ENCODE measurements around the gene IL17RB.
A peak's percentile ranks its signal among the peaks of the same experiment; 100 is the strongest.

IL17RB gene, protein sequence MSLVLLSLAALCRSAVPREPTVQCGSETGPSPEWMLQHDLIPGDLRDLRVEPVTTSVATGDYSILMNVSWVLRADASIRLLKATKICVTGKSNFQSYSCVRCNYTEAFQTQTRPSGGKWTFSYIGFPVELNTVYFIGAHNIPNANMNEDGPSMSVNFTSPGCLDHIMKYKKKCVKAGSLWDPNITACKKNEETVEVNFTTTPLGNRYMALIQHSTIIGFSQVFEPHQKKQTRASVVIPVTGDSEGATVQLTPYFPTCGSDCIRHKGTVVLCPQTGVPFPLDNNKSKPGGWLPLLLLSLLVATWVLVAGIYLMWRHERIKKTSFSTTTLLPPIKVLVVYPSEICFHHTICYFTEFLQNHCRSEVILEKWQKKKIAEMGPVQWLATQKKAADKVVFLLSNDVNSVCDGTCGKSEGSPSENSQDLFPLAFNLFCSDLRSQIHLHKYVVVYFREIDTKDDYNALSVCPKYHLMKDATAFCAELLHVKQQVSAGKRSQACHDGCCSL

GRCh38 chr3:53846134-53846850 is at the start of gene IL17RB, which contains the start of gene CHDH:
Gene IL17RB (plus strand): TSS chr3:53846568. CDS start chr3:53846589, 21 bp downstream.
Gene CHDH (minus strand): TSS chr3:53846419. CDS start chr3:53824008, 22,411 bp downstream.
- H3K36me3 Mint-ChIP-seq (ENCODE audit: low read depth), result no peaks in the 10 kb centered on the region
- H3K27ac Mint-ChIP-seq, result no peak within 1 kb of the TSS
- H3K4me1 Mint-ChIP-seq, result peaks cover 10% of the 10 kb centered on the region
- peak within 1 kb of the TSS; percentile 58 for H3K4me3 Mint-ChIP-seq
- H3K9me3 Mint-ChIP-seq, result no peaks in the 10 kb centered on the region
- H3K27me3 Mint-ChIP-seq, result peaks cover 58% of the 10 kb centered on the region
- peak; percentile 14 for DNase-seq
- ATAC-seq, result peak; percentile 45

GRCh38 chr3:53798144-53798543 is 48.2 kb upstream of the IL17RB start:
- no peak overlapping the region for H3K27ac Mint-ChIP-seq
- DNase-seq (no peak), ATAC-seq (no peak)
- H3K4me3 Mint-ChIP-seq, result no peak overlapping the region
- no peaks in the 10 kb centered on the region for H3K9me3 Mint-ChIP-seq
- no peaks in the 10 kb centered on the region for H3K36me3 Mint-ChIP-seq (ENCODE audit: low read depth)
- no peaks in the 10 kb centered on the region for H3K27me3 Mint-ChIP-seq
- H3K4me1 Mint-ChIP-seq, result no peaks in the 10 kb centered on the region

GRCh38 chr3:53799338-53799865 is 47.0 kb upstream of the IL17RB start:
- ATAC-seq (no peak), DNase-seq (no peak)
- Mint-ChIP-seq H3K27me3 (no peaks in the 10 kb centered on the region), H3K4me3 (no peak overlapping the region), H3K27ac (no peak overlapping the region), H3K9me3 (no peaks in the 10 kb centered on the region), H3K4me1 (no peaks in the 10 kb centered on the region), H3K36me3 (ENCODE audit: low read depth) (no peaks in the 10 kb centered on the region)

DNA sequence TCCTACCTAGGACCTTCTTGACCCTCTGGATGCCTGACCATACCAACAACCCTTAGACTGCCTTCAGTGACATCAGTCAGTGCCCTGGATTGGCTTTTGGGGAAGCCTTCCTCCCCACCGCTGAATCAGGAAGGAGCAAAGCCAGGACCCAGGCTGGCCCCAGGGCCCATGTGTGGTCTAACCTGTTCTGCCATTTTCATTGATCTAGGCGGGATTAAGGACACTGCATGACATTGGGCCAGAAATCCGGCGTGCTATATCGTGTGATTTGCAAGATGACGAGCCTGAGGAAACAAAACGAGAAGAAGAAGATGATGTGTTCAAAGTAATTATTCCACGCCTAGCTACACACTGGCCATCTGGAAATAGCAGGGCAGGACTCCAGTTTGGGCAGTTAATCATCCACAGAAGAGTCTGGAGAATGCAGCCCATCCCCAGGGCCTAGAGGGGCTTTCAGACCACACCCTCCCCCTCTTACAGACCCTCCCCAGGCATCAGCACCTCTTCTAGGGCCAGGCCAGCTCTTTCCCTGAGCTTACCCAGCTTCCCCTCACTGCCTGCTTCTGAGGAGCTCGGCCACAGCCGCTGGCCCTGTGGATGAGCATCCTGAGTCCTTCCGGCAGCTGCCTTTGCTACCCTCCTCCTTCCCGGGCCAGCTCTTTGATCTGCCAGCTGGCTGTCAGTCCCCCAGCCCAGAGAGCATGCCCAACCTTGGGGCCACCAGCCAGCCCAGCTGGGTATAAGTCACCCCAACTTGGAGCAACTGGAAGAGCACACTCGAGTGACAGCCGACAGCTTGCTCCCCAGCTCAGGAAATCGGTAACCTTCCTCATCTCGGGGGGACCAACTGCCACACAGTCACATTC is 46.1 kb upstream of the IL17RB start:
- H3K36me3 Mint-ChIP-seq (ENCODE audit: low read depth), result no peaks in the 10 kb centered on the region
- no peaks in the 10 kb centered on the region for H3K4me1 Mint-ChIP-seq
- H3K27ac Mint-ChIP-seq, result no peak overlapping the region
- H3K4me3 Mint-ChIP-seq, result no peak overlapping the region
- ATAC-seq (no peak), DNase-seq (no peak)
- no peaks in the 10 kb centered on the region for H3K9me3 Mint-ChIP-seq
- no peaks in the 10 kb centered on the region for H3K27me3 Mint-ChIP-seq

DNA sequence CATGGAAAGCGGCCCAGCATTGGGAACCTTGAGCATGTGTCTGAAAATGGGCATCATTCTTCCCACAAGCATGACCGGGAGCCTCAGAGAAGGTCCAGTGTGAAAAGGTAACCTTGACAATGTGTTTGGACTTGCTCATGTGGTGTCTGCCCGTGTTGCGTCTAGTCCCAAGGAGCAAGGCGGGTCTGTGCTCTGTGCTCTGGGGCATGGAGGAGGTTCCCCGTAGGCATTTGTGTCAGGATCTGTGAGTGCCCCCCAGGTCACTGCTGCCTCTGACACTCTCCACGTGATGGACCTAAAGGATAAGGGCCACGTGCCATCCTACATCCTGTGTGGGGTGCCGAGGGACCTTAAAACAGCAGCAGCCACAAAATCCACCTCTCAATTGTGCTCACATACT is 45.0 kb upstream of the IL17RB start:
- ATAC-seq (no peak), DNase-seq (no peak)
- Mint-ChIP-seq H3K9me3 (no peaks in the 10 kb centered on the region), H3K27ac (no peak overlapping the region), H3K4me3 (no peak overlapping the region), H3K36me3 (ENCODE audit: low read depth) (no peaks in the 10 kb centered on the region), H3K4me1 (no peaks in the 10 kb centered on the region), H3K27me3 (no peaks in the 10 kb centered on the region)

DNA sequence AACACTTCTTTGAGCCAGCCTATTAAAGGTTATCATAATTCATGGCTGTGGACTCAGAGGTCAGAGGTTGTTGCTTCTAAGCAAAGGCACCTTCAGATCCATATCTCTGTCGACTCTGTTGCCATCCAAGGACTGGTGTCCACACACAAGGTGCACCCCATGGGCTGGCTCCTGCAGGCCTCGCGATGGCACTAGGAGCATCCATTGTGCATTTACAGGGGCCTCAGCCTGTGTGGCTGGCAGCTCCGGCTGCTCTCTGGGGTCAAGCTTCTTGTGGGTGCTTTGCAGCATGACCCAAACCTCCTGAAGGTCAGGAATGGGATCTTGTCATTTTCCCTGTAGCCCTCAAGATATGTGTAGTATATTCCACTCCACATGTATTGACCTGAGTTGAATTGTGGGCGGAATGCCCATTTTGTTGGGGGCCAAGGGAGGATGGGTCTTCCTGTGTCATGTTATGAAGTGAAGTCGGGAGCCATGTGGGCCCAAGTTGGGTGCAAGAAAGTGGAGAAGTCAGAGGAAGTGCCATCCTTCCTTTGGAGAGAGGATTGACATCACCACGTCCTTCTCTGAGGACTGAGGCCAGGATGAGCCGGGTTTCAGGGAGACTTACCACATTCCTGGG is 44.0 kb upstream of the IL17RB start:
- Mint-ChIP-seq H3K27ac (no peak overlapping the region), H3K4me1 (no peaks in the 10 kb centered on the region), H3K4me3 (no peak overlapping the region), H3K27me3 (peaks cover 3% of the 10 kb centered on the region), H3K36me3 (ENCODE audit: low read depth) (no peaks in the 10 kb centered on the region), H3K9me3 (no peaks in the 10 kb centered on the region)
- ATAC-seq (no peak), DNase-seq (no peak)

GRCh38 chr3:53803124-53803815 is 43.1 kb upstream of the IL17RB start:
- H3K27me3 Mint-ChIP-seq, result peaks cover 3% of the 10 kb centered on the region
- no peaks in the 10 kb centered on the region for H3K9me3 Mint-ChIP-seq
- ATAC-seq (no peak), DNase-seq (no peak)
- H3K4me3 Mint-ChIP-seq, result no peak overlapping the region
- H3K27ac Mint-ChIP-seq, result no peak overlapping the region
- H3K4me1 Mint-ChIP-seq, result no peaks in the 10 kb centered on the region
- no peaks in the 10 kb centered on the region for H3K36me3 Mint-ChIP-seq (ENCODE audit: low read depth)

GRCh38 chr3:53803816-53804695 is 42.3 kb upstream of the IL17RB start:
- Mint-ChIP-seq H3K36me3 (ENCODE audit: low read depth) (no peaks in the 10 kb centered on the region), H3K4me3 (no peak overlapping the region), H3K4me1 (no peaks in the 10 kb centered on the region), H3K27me3 (peaks cover 5% of the 10 kb centered on the region), H3K9me3 (no peaks in the 10 kb centered on the region), H3K27ac (no peak overlapping the region)
- DNase-seq, result no peak
- no peak for ATAC-seq

- Mint-ChIP-seq H3K27ac (no peak overlapping the region), H3K4me1 (no peaks in the 10 kb centered on the region), H3K9me3 (no peaks in the 10 kb centered on the region), H3K36me3 (ENCODE audit: low read depth) (no peaks in the 10 kb centered on the region), H3K4me3 (no peak overlapping the region), H3K27me3 (peaks cover 5% of the 10 kb centered on the region)
- ATAC-seq, result peak; percentile 20
- no peak for DNase-seq
These were observed 41.5 kb upstream of the IL17RB start for GRCh38 chr3:53804697-53805462.

DNA sequence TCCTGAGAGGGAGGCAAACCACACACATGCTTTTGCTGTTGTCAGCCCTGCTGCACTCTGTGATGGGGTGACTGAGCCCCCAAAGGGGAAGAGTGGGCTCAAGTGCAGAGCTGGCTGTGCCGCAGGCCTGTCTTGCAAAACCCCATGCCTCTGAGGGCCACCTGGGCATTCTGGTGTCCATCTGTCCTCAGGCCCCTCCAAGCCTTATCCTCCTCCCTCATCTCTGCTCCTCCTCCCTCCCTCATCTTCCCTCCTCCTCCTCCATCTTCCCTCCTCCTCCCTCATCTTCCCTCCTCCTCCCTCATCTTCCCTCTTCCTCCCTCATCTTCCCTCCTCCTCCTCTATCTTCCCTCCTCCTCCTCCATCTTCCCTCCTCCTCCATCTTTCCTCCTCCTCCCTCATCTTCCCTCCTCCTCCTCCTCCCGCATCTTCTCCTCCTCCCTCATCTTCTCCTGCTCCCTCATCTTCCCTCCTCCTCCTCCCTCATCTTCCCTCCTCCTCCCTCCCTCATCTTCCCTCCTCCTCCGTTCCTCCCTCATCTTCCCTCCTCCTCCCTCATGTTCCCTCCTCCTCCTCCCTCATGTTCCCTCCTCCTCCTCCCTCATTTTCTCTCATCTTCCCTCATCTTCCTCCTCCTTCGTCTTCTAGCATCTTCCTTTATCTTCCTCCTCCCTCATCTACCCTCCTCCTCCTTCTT is 40.8 kb upstream of the IL17RB start:
- no peaks in the 10 kb centered on the region for H3K36me3 Mint-ChIP-seq (ENCODE audit: low read depth)
- no peak overlapping the region for H3K27ac Mint-ChIP-seq
- ATAC-seq, result no peak
- DNase-seq, result no peak
- no peaks in the 10 kb centered on the region for H3K9me3 Mint-ChIP-seq
- peaks cover 5% of the 10 kb centered on the region for H3K27me3 Mint-ChIP-seq
- H3K4me3 Mint-ChIP-seq, result no peak overlapping the region
- H3K4me1 Mint-ChIP-seq, result no peaks in the 10 kb centered on the region

DNA sequence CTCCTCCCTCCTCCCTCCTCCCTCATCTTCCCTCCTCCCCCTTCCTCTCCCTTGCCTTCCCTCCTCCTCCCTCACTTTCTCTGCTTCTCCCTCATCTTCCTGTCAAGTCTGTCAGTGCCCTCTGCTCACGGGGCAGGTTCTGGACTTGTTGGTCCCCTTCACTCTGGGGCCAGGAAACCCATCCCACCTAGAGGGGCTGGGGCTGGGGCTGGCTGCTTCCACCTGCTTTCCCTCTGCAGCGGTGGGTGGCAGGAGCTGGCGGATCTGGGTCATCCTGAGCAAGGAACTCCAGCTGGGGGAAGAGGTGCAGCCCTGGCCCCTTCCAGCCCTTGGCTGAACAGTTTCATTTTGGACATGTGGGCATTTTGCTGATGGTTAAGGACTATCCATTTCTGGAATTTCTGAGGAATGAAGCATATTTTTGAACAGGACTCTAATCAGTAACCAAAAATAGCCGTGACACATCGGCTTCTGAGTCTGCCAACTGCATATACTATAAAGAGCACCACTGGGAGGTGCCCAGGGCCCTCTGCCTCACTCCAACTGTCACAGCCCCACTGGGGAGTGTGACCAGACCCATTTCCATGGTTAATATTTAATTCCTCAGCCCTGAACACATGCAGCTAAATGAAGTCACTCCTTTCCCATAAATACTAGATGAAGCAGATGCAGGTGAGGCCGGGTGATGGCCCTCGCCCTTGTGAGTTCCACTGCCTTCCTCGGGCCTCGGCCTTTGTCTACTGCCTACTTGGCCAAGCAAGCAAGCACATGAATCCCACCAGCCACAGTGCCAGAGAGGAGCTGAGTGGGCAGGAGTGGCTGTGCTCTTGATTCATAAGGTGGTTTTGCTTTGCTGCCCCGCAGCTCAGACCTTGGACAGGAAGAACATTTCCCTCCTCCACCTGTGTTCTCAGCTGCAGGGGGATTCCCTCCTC is 39.9 kb upstream of the IL17RB start:
- ATAC-seq (no peak), DNase-seq (no peak)
- Mint-ChIP-seq H3K27me3 (peaks cover 5% of the 10 kb centered on the region), H3K36me3 (ENCODE audit: low read depth) (no peaks in the 10 kb centered on the region), H3K4me1 (no peaks in the 10 kb centered on the region), H3K4me3 (no peak overlapping the region), H3K27ac (no peak overlapping the region), H3K9me3 (no peaks in the 10 kb centered on the region)

Data from activated naive CD8-positive, alpha-beta T cell treated with anti-CD3 and anti-CD28 coated beads, Interleukin-2, amount 50 U/mL, for 24 hours (primary cell).